SKM-1 treated with dmso at 0.1 percent for 144 hours (cell line): Measurements from ENCODE around the gene CD83.
"Not testable (repeated sequence)": the region's sequence is repeated elsewhere in the genome, so short reads cannot be mapped to it uniquely, and the experiment has no call there.

Experiments
- DNase-seq: peaks from one replicate; lab custom pipeline; 2025; ENCODE audit not compliant: unreplicated experiment; lab: John Stamatoyannopoulos, UW

Gene CD83

DNA sequence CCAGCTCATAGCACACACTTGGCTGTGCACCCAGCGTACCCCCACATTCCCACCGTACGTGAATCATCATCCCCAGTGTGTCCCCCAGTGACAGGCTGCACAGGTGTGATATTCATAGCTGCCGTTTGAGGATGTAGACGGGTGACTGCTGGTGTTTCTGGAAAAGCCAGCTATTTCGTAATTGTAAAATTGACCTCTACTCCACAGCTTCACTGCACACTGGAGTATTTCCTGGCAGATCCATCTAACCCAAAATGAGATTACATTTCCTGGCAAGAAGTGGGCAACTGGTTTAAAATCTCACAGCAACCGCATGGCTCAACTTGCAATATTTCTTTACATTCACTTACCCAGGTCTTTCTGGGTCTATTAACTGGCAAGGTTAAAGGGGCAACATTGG lies 30.3 kb downstream of the CD83 start:
- DNase-seq, result no peak

DNA sequence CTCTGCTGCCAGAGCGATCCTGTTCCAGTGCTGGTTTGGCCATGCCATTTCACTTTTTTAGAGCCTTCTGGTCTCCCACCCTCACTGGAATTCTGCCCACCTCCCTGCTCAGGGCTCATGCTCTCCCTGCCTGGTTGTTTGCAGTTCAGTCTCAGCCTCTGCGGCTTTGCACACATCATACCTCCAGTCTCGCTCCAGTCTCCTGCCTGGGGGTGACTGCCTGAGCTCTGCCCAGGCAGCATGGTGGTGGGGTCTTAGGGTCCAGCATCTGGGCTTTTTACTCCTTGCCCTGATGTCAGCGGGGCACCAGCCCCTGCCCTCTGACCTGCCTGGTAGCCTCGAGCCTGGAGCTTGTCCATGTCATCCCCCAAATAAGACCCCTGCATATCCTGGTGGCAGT lies 30.9 kb downstream of the CD83 start:
- no peak for DNase-seq

DNA sequence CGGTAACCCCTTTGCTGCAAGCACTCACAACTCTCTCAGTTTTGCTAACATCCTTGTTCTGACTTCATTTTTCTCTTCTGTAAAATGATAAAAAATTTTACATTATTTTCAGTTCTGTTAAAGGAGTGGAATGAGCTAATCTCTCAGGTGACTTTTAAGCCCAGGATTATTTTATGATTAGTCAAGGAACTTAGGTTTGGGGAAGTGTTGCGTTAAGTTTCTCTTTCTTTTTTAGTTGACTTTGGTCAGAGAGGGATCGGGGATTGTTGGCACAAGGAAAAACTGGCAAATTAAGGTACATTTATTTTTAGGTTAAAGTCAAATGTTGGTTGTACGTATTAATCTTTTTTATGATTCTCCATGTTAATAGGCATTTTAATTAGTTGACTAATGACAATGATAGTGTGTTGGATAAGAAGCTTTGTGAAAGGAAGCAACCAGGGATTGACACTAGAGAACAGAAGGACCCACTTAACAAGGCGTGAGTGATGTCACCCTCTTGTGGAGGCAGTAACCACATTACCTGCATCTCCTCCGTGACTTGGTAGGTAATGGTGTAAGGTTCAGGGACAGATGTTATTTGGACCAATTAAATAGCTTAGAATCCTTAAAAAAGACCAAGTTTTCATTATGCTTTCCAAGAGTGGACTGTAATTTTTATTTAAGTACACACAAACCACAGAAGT lies 31.6 kb downstream of the CD83 start:
- DNase-seq, result no peak

DNA sequence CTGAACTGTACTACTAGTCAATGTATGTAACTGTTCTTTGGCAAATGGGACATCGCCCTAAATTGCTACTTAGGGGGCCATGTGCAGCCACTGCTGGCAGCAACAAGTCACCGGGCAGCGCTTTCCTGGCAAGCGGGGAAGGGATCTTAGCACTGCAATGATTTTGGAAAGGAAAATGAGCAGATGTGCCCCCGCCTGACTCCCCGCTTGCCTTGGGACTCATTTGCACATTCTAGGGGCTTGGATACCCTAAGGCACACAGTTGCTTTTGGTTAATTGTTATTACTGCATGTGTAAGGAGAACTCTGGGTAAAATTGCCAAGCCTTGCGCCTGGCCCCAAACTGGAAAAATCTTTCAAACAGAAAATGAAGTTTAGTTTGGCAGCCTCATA lies 32.2 kb downstream of the CD83 start:
- DNase-seq, result no peak

DNA sequence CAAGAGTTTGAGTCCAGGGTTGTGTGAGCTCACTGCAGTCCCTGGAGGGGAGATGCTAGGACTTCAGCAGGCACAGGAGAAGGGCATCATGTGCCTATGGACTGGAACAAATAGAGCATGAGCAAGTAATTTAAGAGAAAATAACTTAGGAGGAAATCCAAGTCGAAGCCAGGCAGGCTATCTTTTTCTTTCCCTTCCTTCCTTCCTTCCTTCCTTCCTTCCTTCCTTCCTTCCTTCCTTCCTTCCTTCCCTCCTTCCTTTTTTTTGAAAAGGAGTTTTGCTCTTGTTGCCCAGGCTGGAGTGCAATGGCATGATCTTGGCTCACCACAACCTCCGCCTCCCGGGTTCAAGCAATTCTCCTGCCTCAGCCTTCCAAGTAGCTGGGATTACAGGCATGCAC lies 33.7 kb downstream of the CD83 start:
- DNase-seq, result not testable (repeated sequence)

DNA sequence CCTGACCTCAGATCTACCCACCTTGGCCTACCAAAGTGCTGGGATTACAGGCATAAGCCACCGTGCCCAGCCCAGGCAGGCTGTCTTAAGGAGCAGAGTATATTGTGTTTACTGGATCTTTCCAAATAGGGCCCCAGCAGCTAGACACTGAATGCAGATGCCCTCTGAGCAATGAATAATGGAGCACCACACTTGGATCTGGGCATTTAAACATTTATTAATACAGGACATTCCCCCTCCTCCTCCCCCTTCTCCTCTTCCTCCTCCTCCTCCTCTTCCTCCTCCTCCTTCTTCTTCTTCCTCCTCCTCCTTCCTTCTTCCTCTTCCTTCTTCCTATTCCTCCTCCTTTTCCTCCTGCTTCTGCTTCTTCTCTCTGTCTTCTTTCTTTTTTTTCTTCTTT lies 34.2 kb downstream of the CD83 start:
- no peak for DNase-seq

DNA sequence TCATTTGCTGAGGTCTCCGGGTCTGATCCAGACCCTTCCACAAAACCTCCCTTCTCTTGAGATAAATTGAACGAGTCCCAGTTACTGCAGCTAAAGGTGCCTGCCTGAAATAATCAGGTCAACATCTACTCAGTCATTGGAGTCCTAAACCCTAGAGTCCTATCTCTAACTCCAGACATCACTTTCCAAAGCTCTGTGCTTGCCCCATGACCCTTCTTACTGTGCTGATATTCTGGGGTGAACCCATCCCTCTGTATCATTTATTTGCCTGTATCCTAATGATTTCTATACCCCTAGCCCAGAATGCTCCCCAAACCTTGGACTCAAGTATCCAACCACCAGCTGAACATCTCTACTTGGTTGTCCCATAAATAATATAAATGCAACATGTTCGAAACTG lies 35.7 kb downstream of the CD83 start:
- no peak for DNase-seq

DNA sequence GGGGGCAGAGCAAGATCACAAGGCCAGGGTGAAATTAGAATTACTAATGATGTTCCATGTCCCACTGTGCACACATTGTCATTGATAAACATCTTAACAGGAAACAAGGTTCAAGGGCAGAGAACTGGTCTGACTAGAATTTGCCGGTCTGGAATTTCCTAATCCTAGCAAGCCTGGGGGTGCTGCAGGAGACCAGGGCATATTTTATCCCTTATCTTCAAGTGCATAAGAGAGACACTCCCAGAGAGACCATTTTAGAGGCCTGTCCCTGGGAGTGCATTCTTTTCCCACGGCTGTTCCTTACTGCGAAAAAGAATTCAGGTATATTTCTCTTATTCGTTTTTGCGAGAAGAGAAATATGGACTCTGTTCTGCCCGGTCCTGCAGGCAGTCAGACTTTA lies 41.5 kb downstream of the CD83 start:
- DNase-seq, result no peak

DNA sequence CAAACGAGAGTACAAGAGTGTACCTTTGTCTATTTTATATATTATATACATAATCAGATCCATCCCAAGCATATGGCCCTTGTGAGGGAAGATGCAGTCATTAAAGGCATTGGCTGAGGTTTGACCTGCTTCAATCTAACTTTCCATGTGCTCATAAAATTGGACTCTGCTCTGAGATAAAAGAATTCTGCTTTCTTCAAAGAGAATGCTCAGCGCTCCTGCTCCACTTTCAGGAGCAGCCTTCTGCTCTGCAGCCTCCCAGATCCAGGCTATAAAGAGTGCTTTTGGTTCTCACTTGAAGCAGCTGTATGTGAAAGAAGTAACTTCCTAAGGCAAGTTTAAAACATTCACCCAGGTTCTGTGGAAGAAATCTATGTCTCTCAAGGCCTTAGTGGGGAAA lies 45.3 kb downstream of the CD83 start:
- DNase-seq, result no peak

DNA sequence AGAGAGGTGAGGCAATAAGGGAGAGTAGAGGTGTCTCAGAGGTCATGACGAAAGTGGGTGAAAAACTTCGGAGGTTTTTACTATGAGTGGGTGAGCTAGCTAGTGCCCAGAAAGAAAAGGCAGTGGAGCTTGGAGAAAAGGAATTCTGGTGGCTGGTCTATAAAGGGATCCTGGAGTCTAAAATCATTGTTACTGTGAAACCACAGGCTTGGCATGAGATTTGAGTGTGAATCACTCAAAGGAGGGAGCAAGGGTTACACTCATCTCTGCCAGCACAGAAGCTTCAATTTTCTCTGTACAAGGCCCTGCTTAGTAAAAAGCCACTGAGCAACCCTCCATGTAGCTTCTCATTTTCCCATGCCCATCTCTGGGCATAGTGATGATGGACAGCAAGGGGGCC lies 47.5 kb downstream of the CD83 start:
- DNase-seq, result no peak

DNA sequence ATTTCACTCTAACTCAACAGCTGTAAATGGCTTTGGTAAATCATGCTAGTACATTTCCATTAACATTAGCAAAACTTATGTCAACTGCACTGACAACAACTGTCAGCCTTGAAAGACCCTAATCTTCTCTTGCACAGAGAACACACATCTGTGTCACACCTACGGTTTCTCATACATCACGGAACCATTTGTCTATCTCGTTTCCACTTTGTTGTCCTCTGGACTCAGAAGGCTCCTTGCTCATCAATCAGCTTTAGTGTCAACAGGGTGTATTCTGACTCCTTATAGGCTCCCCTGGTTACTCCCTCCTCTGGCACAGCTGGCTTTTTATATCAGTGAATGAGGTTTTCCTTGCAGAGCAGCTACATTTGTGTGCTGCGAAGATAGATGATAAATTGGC lies 49.3 kb downstream of the CD83 start:
- no peak for DNase-seq

DNA sequence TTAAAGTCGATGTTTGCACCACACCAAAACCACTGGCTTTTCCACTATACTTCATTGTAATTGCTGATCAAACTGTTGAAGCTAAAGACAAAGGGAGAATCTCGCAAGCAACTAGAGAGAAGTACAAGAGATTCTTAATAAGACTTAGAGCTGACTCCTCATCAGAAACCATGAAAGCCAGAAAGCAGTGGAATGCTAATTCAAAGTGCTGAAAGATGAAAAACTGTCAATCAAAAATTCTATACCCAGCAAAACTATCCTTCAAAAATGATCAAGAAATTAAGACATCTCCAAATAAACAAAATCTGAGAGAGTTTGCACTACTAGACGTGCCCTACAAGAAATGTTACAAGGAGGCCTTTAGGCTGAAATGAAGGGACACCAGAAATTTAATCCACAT lies 52.6 kb downstream of the CD83 start:
- no peak for DNase-seq

DNA sequence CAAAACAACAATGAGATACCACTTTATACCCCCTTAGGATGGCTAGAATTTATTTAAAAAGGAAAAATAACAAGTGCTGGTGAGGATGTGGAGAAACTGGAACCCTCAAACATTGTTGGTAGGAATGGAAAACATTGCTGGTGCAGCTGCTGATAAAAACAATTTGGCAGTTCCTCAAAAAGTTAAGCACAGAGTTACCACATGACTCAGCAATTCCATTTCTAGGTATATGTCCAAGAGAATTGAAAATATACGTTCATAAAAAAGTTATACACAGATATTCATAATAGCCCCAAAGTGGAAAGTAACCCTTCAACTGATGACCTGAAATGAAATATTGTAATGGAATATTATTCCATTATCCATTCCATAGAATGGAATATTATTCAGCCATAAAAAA lies 55.0 kb downstream of the CD83 start:
- DNase-seq, result no peak

DNA sequence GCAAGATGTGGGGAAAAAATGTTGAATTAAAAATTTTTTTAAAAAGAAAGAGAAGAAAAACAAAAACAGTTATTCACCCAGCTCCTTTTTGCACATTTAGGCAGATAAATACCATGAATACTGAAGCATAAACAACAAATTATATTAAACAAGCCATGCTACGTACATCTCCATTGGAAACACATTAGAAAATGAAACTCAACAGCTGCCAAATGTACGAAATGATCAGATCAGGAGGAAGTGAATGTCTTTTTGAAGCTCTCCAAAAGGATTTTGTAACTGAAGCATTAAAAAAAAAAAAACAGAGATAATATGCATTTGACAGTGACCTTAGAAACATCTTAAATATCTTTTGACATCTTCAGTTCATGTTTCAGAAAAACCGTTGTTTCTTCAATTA lies 56.7 kb downstream of the CD83 start:
- DNase-seq, result no peak

DNA sequence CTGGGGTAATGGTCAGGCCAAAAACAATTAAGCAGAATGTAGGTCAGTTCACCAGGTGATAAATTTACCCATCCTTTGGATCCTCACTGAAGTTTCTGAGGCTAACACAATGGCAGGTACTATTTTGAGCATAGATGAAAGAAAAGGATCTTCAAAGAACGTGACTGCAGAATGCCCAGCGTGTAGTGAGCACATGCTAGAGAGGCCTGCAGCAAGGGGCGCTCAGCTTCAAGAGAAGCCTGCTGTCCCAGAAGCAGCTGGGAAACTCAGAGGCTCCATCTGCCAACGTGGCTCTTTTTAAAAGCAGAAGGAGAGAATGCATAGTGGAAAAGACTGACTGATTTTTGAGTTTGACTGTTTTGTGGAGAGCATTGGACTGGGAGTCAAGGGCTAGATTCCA lies 57.4 kb downstream of the CD83 start:
- DNase-seq, result no peak

DNA sequence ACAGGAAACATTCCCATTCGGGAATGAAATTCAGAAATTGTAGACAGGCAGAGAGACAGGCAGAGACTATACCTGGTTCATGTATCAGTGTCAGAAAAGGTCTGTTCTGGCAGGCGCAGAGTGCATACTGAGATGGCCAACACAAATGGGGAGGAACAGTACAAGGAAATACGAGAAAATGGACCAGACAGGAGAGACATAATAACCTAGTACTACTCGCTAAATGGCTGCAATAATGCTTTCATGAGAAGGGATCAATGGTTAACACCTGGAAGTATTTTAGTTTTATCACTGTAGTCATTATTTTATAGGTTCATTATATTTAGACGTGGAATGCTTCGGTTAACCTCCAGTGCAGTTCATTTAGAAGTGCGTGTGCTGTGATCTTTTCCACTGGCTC lies 58.9 kb downstream of the CD83 start:
- no peak for DNase-seq

DNA sequence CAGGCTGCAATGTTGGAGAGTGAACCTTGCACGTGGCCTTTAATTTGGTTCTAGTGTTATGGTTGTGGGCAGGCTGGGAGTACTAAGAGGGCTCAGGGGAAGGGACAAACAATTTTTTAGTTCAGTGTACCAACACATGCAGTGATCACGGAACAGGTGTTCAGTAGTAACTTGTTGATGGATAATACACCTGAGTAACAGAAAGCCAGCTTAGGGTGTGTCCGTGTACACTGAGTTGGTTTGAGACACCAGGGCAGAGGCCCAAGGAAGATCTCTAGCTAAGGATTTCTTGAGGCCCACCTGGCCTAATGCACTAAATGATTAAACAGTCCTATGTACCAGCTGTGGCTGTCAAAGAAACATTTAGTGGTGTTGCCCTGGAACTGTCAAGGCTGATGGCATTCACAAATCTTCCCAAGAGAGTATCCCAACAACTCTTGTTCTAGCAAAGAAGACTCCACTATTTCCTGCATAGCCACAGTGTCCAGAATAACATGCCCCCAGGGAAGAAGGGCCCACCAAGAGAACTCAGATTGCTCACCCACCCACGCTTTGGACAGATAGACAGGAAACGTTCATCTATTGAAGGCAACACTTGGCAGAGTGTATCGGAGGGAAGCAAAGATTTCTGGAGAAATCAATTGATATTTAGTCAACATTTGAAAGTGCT lies 60.0 kb downstream of the CD83 start:
- DNase-seq, result no peak

DNA sequence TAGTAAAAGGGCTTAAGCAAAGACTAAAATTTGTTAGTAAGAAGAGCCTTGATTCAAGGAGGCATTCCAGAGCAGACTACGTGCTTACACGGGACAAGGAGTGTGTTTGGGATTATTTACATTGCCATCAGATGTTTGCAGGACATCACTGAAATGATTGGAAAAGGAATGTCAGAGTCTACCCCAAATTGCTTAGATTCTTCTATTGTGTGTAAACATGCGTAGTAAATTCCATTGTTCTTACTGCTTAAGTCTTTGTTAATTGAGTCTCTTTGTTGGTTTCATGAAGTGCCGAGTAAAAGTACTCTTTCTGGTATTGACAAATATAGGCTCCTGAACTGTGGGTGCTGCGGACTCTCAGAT lies 60.5 kb downstream of the CD83 start:
- no peak for DNase-seq

DNA sequence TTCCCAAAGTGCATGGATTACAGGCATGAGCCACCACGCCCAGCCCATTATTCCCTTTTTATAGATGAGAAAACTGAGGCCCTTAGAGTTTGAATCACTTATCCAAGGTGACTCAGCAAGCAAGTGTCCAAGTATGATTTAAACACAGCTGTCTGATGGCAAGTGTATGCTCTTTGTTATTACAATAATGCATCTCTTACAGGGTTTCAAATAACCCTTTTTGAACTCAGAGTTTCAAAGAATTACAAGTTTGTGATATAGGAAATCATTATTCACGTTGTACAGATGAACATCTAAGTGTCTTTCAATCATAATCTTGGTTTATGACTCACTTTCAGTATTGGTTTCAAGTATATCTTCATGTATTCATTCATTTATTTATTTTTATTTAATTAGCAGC lies 63.0 kb downstream of the CD83 start:
- DNase-seq, result no peak

DNA sequence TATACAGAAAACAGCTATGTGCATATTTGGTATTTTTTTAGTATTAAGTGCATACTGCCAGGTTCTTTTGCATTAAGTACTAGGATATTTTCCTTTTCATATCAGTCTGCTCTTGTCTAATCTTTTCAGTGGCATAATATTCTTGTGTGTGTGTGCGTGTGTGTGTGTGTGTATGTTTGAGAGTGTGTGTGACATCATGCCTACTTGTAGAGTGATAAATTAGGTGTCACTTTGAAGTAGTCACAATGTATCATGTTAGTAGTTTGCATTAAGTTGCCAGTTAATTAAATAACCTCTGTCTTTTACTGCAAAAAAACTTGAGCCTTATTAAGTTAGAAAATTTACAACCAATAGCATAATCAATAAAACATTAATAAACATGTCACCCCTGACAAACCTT lies 65.3 kb downstream of the CD83 start:
- DNase-seq, result no peak
